Panc1 (cell line): ENCODE results near the gene STK25.

Experiments used
- CTCF ChIP-seq: fragments of 450-650 bp; IDR thresholded peaks from 2 replicates; pipeline ENCODE4 v1.5.1; 2017; ENCODE audit warnings: mild to moderate bottlenecking
- POLR2AphosphoS5 ChIP-seq: IDR thresholded peaks from 2 replicates; pipeline ENCODE4 v1.6.1; 2012; ENCODE audit warnings: mild to moderate bottlenecking, low read depth, low read length, moderate library complexity
- REST ChIP-seq, 2 experiments: IDR thresholded peaks; 2 replicates each; pipeline ENCODE4 v1.6.1; 2011 to 2012; ENCODE audit warnings: low read depth in 2 of 2, control low read depth in 1 of 2, low read length in 1 of 2, mild to moderate bottlenecking in 1 of 2, moderate library complexity in 1 of 2; ENCODE audit not compliant: insufficient read depth in 1 of 2
- SIN3A ChIP-seq: IDR thresholded peaks from 2 replicates; pipeline ENCODE4 v1.6.1; 2012; ENCODE audit warnings: low read depth, mild to moderate bottlenecking, low read length, moderate library complexity, borderline replicate concordance; ENCODE audit not compliant: insufficient read depth
- TCF7L2 ChIP-seq: IDR thresholded peaks from 2 replicates; pipeline ENCODE4 v1.6.1; 2011; ENCODE audit warnings: mild to moderate bottlenecking, low read depth, low read length, inconsistent platforms

- TF ChIP-seq TCF7L2 (no peak), POLR2AphosphoS5 (no peak), REST (IDR thresholded peaks at IDR 0.05; ENCODE audit: insufficient read depth in 1 of 2, low read depth in 2 of 2, low read length in 1 of 2) (no peak), CTCF (no peak), SIN3A (no peak)
Measured at GRCh38 chr2:241514986-241515737, 6.8 kb upstream of the STK25 start.
